Left lung (tissue), 10 donors: ENCODE results near the gene KDM4B. TPM values are rescaled to one million over a fixed set of nuclear protein-coding genes. Genes with fewer than 3 reads are reported as not detected.

Source experiments
- ATAC-seq: fragments of 200-7000 bp; cut with Tn5 transposase; one replicate; pipeline ENCODE4 v1.9.1; 2020; ENCODE audit warnings: moderate library complexity
- DNase-seq, 4 donors: peaks; one replicate each; pipeline ENCODE4 v3.0.0-alpha.2; 2013 to 2020
- H3K27ac ChIP-seq, 2 donors: fragments of 200-600 bp; sonication (generic) in 1 of 2; one replicate each; pipeline versions ENCODE4 v1.5.0 to v1.8.0; 2020 to 2021
- H3K27me3 ChIP-seq, 2 donors: fragments of 200-600 bp; sonication (generic) in 1 of 2; one replicate each; pipeline versions ENCODE4 v1.5.0 to v1.8.0; 2020 to 2021
- H3K36me3 ChIP-seq, 2 donors: fragments of 200-600 bp; sonication (generic) in 1 of 2; one replicate each; pipeline versions ENCODE4 v1.5.0 to v1.8.0; 2020 to 2021
- H3K4me1 ChIP-seq, 2 donors: fragments of 200-600 bp; one replicate each; pipeline ENCODE4 v1.8.0; 2021
- H3K4me3 ChIP-seq, 2 donors: fragments of 200-600 bp; sonication (generic) in 1 of 2; one replicate each; pipeline versions ENCODE4 v1.5.0 to v1.8.0; 2020 to 2021; ENCODE audit warnings: mild to moderate bottlenecking in 1 of 2
- H3K9me3 ChIP-seq, 2 donors: fragments of 200-600 bp; sonication (generic) in 1 of 2; one replicate each; pipeline versions ENCODE4 v1.5.0 to v1.8.0; 2020 to 2021
- CTCF ChIP-seq, 2 donors: fragments of 200-600 bp; sonication (generic) in 1 of 2; IDR thresholded peaks; one replicate each; pipeline versions ENCODE4 v1.5.0 to v1.8.0; 2021; ENCODE audit warnings: antibody characterized with exemption in 2 of 2
- intact Hi-C, 2 donors: fragments of 100-400 bp; cut with DNase I; formaldehyde crosslinking; loops; one replicate each; pipeline versions ENCODE4 v1.11.2 to v1.14.2; 2022
- polyA plus RNA-seq, 6 donors: library from polyadenylated mRNA; unstranded; fragments of 120-200 nt; gene quantifications; one replicate each; pipeline ENCODE4 v1.2.1, GENCODE V29; 2013; ENCODE audit not compliant: insufficient read length in 6 of 6
- total RNA-seq, 2 donors: library from RNA; stranded (reverse); fragmentation: NEBNext Ultra II Directional; extraction: Animal tissue kit (Norgen Biotek cat#: 25700); gene quantifications; one replicate each; pipeline ENCODE4 v1.2.1, GENCODE V29; 2021
- donor health status: DM: no; HTN: yes; CAD: no.
- donor health status: DM: no; HTN: no; CAD: no.

KDM4B gene
- total and polyA plus RNA-seq, 8 donors, result 24.6 to 42.1 (median 31.1) TPM

GRCh38 chr19:5023128-5023571, 54.2 kb downstream of the KDM4B start:
- H3K4me1 ChIP-seq, result peaks cover 4 to 8% of the 10 kb centered on the region in 2 donors
- H3K27me3 ChIP-seq, result no peaks in the 10 kb centered on the region
- ATAC-seq (no peak), DNase-seq (no peak)
- H3K9me3 ChIP-seq, result no peaks in the 10 kb centered on the region
- no peak overlapping the region for H3K27ac ChIP-seq
- no peak for TF ChIP-seq CTCF (IDR thresholded peaks at IDR 0.05)
- H3K4me3 ChIP-seq, result no peak overlapping the region
- peaks cover 0 to 16% of the 10 kb centered on the region in 2 donors for H3K36me3 ChIP-seq
- intact Hi-C loops, result no loop called here

GRCh38 chr19:5024282-5024681, 55.4 kb downstream of the KDM4B start:
- ATAC-seq, result no peak
- H3K4me3 ChIP-seq, result no peak overlapping the region
- no peak overlapping the region for H3K27ac ChIP-seq
- intact Hi-C loops, result no loop called here
- no peak for DNase-seq
- H3K4me1 ChIP-seq, result peaks cover 0 to 8% of the 10 kb centered on the region in 2 donors
- peaks cover 0 to 9% of the 10 kb centered on the region in 2 donors for H3K36me3 ChIP-seq
- no peak for TF ChIP-seq CTCF (IDR thresholded peaks at IDR 0.05)
- no peaks in the 10 kb centered on the region for H3K27me3 ChIP-seq
- H3K9me3 ChIP-seq, result no peaks in the 10 kb centered on the region

- DNase-seq (no peak), ATAC-seq (no peak)
- H3K4me1 ChIP-seq, result peaks cover 0 to 8% of the 10 kb centered on the region in 2 donors
- no peaks in the 10 kb centered on the region for H3K9me3 ChIP-seq
- peaks cover 0 to 9% of the 10 kb centered on the region in 2 donors for H3K36me3 ChIP-seq
- no peak overlapping the region for H3K27ac ChIP-seq
- intact Hi-C loops, result no loop called here
- no peaks in the 10 kb centered on the region for H3K27me3 ChIP-seq
- no peak overlapping the region for H3K4me3 ChIP-seq
- TF ChIP-seq CTCF (IDR thresholded peaks at IDR 0.05), result no peak
Measured at GRCh38 chr19:5025027-5025426, 56.1 kb downstream of the KDM4B start.

GRCh38 chr19:5026706-5027273, 57.9 kb downstream of the KDM4B start:
- no peak for DNase-seq
- no peaks in the 10 kb centered on the region for H3K36me3 ChIP-seq
- ATAC-seq, result no peak
- H3K4me1 ChIP-seq, result peaks cover 0 to 19% of the 10 kb centered on the region in 2 donors
- H3K9me3 ChIP-seq, result no peaks in the 10 kb centered on the region
- intact Hi-C loops, result no loop called here
- no peaks in the 10 kb centered on the region for H3K27me3 ChIP-seq
- no peak for TF ChIP-seq CTCF (IDR thresholded peaks at IDR 0.05)
- H3K4me3 ChIP-seq, result no peak overlapping the region
- no peak overlapping the region for H3K27ac ChIP-seq

- no peak overlapping the region for H3K4me3 ChIP-seq
- no peak overlapping the region for H3K27ac ChIP-seq
- H3K9me3 ChIP-seq, result no peaks in the 10 kb centered on the region
- intact Hi-C loops, result no loop called here
- DNase-seq (no peak), ATAC-seq (no peak)
- TF ChIP-seq CTCF (IDR thresholded peaks at IDR 0.05), result no peak
- peaks cover 0 to 7% of the 10 kb centered on the region in 2 donors for H3K36me3 ChIP-seq
- peaks cover 0 to 23% of the 10 kb centered on the region in 2 donors for H3K4me1 ChIP-seq
- H3K27me3 ChIP-seq, result no peaks in the 10 kb centered on the region
Measured at GRCh38 chr19:5028229-5028886, 59.4 kb downstream of the KDM4B start.
